GF-D8 (cell line): ENCODE measurements around the gene H1-8.
"Not testable (repeated sequence)": the region's sequence is repeated elsewhere in the genome, so short reads cannot be mapped to it uniquely, and the experiment has no call there.

ENCODE experiments used
- DNase-seq: peaks from one replicate; lab custom pipeline; 2025; lab: John Stamatoyannopoulos, UW

The H1-8 gene, protein sequence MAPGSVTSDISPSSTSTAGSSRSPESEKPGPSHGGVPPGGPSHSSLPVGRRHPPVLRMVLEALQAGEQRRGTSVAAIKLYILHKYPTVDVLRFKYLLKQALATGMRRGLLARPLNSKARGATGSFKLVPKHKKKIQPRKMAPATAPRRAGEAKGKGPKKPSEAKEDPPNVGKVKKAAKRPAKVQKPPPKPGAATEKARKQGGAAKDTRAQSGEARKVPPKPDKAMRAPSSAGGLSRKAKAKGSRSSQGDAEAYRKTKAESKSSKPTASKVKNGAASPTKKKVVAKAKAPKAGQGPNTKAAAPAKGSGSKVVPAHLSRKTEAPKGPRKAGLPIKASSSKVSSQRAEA

DNA sequence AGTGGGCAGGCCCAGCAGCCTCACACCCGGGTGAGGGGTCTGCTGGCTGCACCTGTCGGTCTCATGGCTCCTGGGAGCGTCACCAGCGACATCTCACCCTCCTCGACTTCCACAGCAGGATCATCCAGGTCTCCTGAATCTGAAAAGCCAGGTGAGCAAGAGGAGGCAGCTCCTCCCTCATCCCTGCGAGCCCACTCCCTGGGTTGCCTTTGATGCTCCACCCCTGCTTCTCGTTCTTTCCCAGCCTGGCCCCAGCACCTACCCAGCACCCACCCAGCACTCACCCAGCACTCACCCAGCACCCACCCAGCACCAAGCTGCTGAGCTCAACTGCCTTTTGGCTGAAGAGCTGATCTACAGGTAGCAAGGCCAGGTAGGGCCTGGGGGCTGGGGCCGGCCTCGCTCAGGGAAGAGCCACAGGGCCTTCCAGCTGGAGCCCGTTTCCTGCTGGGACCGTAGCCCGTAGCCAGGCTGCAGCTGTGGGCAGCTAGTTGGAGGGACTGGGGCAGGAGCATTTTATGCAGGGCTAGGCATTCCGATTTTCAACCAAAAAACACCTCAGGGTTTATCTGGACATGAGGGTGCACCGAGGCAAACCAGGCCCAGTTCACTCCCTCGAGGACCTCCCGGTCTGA, at the start of gene H1-8:
Gene H1-8 (plus strand): TSS at position 20 of the 635 bp plus-strand sequence. CDS start 44 bp downstream, at position 64.
- no peak for DNase-seq

DNA sequence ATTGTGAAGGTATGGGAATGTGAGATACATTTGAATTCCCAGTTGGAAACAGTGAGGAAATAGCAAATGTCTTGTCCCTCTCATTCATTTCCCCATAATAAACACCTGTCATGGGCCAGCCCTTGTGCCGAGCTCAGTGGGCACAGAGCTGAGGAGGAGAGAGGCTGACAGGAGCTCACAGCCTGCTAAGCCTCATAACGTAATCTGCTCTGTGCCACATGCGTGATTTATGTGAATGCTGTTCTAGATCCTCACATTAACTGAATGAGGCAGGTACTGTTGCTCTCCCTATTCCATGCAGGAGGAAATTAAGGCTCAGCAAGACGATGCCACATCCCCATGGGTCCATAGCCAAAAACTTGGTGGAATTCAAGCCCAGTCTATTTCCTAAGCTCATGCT, 49.8 kb upstream of the H1-8 start:
- no peak for DNase-seq

DNA sequence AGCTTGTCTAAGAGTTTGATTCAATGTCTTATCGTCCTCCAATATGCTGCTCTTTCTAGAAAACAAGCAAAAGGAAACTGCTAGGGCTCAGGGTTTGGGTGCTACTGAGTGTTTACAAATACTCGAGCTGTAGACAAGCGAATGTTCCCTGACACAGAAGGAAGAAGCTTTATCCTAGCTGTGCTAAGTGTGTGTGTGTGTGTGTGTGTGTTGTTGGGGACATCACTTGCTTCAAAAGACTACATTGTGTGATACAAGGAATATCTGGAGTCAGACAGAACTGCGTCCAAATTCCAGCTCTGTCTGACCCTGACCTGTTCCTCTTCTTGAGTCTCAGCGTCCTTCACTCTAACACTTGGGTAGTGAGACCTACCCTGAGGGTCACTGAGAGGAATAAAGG, 48.5 kb upstream of the H1-8 start:
- DNase-seq, result not testable (repeated sequence)

DNA sequence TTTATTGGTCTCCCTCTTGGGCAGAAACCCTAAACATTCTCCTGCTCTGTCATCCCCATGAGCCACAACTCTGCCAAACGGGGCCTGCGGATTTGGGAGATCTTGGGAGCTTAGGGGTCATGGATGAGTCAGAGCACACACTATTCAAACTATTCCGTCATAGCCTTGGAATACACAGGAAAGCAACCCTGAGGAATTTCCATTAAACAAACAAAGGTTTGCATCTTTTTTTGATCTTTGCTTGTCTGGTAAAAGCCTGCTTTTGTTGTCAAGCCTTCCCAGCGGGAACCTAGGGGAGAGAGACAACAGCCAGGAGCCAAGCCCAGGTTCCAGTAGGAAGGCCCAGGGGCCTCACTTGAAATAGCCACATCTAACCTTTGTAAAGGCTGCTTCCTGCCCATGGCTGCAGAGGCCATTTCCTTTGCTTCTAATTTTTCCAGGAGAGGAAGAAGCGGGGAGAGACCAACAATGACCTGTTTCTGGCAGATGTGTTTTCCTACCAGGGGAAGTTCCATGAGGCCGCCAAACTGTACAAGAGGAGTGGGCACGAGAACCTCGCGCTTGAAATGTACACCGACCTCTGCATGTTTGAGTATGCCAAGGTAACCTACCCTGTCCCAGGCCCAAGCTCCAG, 47.9 kb upstream of the H1-8 start:
- DNase-seq, result not testable (repeated sequence)

DNA sequence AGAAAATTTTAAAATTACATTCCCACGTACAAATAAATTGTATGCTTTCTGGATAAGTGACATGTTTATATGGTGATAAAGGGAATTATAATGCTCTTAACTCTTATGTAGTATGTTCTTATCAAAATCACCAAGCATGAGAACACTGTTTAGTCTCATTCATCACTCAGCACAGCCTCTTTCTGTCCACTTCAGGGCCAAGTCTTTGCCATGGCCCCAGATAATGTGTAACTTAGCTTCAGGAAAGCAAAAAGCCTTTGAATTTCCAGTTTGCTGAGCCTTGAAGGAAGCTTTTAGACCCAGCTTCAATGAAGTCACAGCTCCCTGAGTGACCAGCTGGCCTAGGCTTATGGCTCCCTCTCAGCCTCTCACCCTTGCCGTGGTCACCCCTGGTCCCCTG, 45.1 kb upstream of the H1-8 start:
- not testable (repeated sequence) for DNase-seq

DNA sequence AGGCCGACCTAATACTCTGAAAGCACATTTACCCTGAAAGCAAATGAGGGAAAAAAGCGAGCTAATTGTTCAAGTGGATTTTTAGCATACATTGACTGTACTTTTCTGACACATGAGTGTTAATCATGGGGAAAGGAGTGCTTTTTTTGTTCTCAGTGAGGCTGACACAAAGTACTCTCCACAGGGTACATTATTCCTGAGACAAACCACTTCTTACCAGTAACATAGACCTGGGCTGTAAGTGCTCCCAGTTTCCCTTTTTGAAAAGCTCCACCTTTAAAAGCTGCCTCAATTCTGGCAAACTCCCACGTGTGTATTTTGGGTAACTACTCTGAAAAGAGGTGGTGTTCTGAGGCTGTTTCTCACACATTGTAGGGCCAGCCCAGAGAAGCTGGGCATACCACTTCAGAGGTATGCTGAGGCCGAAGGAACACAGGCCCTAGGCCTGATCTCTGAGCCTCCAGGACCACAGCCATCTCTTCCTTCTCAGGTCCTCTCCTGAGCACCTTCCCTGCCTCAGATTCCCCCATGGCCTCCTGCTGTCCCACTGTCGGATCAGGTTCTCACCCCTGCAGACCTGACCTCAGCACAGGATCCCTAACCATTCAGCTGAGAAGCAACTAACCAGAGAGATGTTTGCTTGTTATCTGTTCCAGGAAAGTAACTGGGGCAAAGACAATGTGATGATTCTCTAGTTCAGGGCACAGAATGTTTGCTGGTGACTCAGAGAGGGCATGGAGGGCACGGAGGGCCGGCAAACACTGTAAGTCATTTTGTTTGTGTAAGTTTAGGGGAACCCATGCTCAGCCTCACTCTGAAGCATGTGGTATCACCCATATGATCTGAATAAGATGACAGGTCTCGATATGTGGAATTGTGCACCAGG, 44.1 kb upstream of the H1-8 start:
- DNase-seq, result not testable (repeated sequence)

DNA sequence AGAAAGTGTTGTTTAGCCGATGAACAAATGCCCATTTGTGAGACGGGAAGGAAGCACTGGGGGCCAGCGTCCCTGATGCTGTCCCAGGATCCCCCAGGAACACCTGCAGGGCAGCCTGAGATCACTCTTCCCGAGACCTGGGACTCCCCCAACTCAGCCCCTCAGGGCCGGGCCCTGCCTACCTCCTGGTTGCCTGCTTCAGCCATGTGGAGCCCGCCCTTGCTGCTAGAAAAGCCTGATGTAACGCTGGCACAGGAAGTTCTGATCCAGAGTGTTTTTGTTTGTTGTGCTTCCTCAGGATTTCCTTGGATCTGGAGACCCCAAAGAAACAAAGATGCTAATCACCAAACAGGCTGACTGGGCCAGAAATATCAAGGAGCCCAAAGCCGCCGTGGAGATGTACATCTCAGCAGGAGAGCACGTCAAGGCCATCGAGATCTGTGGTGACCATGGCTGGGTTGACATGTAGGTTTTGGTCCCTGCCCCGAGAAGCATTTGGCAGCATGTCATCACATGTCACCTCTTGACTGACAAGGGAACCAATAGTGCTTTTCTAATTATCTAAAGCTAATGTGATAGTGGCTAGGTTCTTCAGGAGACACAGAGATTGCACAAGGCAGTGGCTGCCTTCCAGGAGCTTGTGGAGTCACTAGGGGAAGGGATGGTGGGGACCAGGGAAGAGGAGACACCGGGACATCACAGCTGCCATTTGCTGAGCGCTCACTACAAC, 43.2 kb upstream of the H1-8 start:
- DNase-seq, result not testable (repeated sequence)

DNA sequence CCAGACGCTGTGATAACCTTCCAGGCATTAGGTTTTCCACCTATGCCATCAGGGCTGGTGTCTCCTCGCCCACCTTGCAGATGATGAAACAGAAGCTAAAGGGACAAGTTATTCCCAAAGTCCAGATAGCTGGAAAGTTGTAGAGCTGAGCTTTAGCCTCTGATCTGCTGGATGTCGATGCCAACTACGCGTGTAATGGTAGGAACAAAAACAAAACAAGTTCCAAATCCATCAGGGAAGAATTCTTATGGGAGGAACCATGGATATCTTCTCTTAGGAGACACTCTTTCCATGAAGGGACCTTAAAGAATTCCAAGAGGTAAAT, 42.7 kb upstream of the H1-8 start:
- no peak for DNase-seq

DNA sequence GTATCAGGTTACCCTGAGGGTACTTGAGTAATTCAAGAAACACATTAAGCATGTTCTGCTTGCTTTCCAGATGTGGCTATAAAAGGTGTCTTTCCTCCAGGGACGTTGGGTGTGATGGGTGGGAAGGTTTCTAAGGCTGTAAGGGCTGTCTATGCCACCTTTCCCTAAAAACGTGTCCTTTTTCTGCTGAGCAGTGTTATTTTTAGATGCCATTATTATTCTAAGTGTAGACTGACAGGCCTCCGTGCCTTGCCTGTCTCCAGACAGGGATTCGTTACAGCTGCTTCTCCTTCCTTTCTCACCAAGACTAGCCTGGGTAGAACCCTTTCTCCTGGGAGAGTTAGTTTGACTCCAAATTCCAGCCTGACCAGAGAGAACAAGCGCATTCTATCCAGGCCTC, 41.3 kb upstream of the H1-8 start:
- DNase-seq, result no peak

DNA sequence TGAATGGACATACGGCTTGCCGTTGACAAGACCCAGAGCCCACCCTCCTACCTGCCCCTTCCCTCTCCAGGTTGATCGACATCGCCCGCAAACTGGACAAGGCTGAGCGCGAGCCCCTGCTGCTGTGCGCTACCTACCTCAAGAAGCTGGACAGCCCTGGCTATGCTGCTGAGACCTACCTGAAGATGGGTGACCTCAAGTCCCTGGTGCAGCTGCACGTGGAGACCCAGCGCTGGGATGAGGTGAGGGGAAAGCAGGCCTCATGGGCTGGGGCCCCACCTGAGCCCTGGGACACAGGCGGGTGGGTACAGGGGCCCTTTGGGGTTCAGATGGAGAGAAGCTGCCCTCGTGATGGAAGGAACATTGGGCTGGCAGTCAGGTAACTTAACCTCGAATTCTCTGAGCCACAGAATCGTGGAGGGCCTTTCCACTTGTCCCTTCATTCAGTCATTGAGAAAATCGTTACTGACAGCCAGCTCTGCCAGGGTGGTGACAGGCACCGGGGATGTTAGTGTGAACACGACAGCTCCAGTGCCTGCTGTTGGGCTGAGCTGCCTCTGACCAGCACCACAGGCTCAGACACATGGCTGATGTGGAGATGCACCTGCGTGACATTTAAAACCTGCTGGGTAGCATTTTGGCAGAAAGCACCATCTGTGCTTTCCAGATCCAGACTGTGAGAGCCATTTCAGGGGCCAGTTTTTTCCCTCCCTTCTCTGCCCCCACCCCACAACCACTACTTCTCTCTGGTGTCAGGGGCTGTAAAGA, 40.1 kb upstream of the H1-8 start:
- no peak for DNase-seq

DNA sequence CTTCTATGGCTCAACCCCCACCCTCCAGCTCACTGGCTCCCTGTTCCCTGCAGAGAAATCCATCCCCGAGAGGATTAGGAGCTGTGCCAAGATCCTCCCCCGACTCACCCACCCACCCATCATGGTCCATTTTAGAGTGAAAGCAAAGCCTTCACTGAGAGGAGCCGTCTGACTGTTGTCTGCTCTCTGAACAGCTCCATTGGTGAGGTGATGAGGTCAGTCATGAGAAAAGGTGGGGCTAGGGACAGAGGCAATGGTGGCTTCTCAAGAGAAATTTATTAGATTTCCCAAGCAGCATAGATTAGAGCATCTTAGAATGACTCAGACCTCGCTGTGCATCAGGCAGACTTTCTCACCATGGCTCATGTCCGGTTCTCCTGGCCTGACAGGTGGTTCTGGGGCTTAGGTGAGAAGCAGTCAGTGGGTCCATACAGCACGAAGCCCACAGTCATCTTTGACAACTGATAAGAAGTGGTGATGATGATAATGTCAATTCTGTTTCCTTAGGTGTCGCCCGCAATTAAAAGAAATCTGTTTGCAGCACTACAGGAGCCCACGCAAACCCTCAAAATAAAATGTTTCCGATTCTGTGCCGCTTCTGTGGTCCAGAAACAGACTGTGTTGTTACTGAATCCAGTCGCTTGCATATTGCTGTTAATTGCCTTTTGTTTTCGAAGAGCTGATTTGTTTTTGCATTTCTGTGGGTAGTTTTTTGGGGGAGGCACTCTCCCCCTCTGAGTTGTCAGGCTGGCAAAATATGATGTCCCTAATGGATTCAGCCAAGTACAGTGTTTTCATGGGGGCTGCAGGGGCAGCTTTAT, 39.3 kb upstream of the H1-8 start:
- no peak for DNase-seq

DNA sequence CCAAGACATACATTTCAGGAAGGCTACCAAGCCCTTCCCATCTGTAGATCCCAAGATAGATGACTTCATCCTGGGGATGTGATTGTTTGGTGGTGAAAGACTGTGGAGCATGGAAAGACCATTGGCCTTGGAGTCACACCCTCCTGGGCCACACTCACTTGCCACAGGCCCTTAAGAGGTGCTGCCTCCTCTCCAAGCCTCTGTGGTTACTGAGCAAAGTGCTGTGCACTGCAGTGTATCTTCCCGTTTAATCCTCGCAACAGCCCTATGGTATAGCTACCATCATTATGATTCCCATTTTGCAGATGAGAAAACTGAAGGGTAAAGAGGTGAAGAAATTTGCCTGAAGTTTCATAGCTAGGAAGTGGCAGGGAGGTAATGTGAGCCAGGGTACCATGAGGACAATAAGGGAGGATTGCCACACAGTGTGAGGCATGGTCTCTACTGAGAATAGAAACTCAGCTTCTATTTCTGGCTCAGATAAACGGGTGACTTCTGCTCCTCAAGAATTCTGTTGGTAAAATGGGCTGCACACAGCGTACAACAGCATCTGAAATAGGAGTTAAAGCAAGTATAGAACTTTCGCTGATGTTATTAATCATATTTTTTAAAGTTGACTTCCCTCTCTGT, 38.4 kb upstream of the H1-8 start:
- DNase-seq, result no peak

DNA sequence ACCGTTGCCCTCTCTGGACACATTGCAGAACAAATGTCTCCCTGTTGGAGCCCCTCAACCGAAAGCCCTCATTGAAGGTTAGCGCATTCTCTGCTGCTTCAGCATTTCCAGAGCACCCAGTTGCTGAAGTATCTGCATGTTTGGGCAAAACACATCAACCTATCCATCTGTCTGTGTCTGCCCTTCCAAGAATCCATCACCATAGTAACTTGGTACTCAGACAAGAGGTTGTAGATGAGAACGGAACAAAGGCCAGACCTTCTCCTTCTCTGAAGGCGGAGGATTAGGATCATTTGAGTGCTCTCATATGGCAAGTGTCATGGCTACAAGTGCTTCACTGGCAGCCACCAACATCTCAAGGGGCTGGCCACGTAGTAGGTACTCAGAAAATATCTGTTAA, 37.6 kb upstream of the H1-8 start:
- DNase-seq, result no peak

DNA sequence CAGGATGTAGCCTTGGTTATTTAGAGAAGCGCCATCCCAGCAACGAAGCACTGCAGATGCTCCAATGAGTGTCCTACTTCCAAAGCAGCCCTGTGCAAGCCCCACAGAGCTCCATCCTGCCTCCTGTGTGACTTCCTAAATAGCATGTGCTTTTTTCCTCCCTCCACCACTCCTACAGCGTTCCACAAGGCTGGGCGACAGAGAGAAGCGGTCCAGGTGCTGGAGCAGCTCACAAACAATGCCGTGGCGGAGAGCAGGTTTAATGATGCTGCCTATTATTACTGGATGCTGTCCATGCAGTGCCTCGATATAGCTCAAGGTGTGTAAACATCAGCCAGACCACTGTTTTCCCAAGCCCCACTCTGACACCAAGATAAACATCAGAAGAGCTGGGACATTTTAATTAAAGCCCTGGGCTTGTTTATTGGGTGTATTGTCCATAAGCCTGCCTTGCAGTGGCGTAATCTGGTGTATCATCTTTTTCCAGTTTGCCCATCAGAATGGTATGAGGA, 36.7 kb upstream of the H1-8 start:
- DNase-seq, result no peak

DNA sequence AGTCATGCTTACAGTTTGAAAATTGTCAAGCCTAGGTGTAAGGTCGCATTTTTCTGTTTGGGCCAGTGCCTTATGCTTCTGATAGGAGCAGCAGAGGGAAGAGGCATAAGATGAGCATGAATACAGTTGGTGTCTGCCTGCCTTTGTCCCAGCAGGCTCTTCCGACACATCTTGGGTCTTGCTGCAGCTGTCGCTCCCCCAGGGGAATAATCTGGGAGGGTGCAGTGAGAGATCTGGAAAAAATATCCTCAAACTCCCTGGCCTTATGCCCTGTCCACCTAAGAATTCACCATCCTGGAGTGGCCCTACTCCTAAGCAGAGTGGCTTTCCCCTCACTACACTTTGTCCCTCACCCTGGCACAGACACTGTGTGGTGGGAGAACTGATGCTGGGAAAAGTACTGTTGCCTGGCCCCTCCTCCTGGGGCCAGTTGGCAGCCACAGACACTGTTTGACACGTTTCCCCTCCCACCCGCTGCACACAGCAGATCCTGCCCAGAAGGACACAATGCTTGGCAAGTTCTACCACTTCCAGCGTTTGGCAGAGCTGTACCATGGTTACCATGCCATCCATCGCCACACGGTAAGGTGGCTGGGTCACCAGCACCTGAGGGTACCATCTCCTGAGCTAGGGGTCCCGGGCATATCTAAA, 35.7 kb upstream of the H1-8 start:
- DNase-seq, result no peak

DNA sequence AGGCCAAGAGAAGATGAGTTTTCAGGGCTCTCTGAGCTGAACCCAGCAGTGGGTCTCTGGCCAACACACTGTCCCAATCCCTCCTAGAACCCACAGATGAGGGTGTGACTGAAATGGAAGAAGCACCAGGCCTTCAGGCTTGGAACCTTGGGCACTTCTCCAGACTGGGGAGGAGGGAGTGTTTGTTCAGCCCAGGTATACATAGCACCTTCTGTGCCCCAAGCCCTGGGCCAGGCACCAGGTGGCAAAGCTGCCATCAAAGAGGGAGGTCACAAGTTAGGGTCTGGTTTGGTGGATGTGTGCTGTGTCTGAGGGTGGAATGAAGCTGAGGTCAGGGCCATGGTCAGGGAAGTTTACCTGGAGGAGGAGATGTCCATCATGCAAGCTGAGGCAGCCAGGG, 30.4 kb upstream of the H1-8 start:
- DNase-seq, result no peak

DNA sequence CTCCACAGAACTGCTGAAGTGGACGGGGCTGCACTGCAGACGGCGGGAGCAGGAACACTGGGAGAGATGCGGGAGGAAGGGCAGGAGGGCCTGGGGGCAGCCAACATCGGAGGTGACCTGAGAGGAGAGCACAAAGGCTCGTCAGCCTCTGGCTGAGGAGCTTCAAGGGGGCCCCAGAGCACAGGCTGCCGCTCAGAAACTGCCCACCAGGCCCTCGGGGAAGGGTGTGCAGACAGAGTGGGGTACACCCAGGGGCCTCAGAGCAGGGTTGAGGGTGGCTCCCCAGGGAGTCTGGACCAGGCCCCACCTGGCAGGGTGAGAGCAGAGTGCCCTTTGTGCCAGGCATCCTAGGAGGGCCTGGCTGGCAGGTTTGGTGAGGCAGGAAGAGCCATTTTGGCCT, 29.3 kb upstream of the H1-8 start:
- no peak for DNase-seq

DNA sequence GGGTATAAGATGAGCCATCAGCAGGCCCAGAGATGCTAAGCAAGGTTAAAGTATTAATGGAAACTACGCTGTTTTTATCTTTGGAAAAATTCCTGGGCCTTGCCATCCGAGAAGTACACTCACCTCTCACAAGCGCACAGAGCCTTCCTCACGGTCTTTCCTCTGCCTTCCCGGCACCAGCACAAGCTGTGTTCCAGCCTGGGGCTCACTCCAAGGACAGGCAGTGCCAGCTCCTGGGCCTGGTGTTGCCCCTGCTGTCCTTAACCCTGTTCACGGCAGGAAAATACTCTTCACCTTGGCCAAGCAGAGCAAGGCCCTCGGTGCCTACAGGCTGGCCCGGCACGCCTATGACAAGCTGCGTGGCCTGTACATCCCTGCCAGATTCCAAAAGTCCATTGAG, 28.9 kb upstream of the H1-8 start:
- no peak for DNase-seq

DNA sequence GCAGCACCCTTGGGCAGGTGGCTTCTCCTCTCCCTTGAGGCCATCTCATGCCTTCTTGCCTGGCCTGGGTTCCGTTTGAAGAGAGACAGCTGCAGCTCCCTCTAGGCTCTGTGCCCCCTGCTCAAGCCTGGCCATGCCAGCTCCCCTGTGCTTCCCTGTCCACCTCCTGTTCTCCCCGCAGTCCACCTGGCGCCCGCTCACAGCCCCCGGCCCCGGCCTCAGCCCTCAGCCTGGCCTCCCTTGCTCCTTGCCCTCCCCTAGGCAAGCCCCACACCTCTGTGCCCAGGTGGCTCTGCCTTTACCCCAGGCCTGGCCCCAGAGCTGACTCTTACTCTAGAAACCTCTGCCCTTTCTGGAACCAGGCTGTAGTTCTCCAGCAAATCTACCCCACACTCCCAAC, 28.4 kb upstream of the H1-8 start:
- DNase-seq, result no peak
